GM23338 (cell line): ENCODE results near the gene AMIGO1. TPM values are rescaled to one million over a fixed set of nuclear protein-coding genes. Genes with fewer than 3 reads are reported as not detected.

Source experiments
- ATAC-seq: fragments of 200-7000 bp; cut with Tn5 transposase; 3 replicates; pipeline ENCODE4 v1.9.1; 2020
- DNase-seq: peaks from one replicate; pipeline ENCODE4 v3.0.0-alpha.2; 2015; ENCODE audit warnings: low spot score
- H2AFZ ChIP-seq: fragments of 200-600 bp; sonication (generic); 2 replicates; pipeline ENCODE4 v1.8.0; 2016; ENCODE audit warnings: antibody characterized with exemption, mild to moderate bottlenecking, moderate library complexity
- H3F3A ChIP-seq: fragments of 200-600 bp; sonication (generic); replicated peaks from 2 replicates; pipeline ENCODE4 v1.8.0; 2017; ENCODE audit warnings: antibody characterized with exemption, mixed run types, low read depth
- H3K27ac ChIP-seq: fragments of 200-600 bp; sonication (generic); 2 replicates; pipeline ENCODE4 v1.6.1; 2016; ENCODE audit warnings: low read depth
- H3K27me3 ChIP-seq: fragments of 200-600 bp; sonication (generic); 2 replicates; pipeline ENCODE4 v1.8.0; 2016; ENCODE audit warnings: mild to moderate bottlenecking, mixed run types, moderate library complexity; ENCODE audit not compliant: insufficient read depth
- H3K36me3 ChIP-seq: fragments of 200-600 bp; sonication (generic); 2 replicates; pipeline ENCODE4 v1.8.0; 2016; ENCODE audit warnings: mild to moderate bottlenecking; ENCODE audit not compliant: insufficient read depth
- H3K4me1 ChIP-seq: fragments of 200-600 bp; sonication (generic); 2 replicates; pipeline ENCODE4 v1.8.0; 2016; ENCODE audit warnings: mild to moderate bottlenecking, moderate library complexity; ENCODE audit not compliant: insufficient read depth
- H3K4me2 ChIP-seq: fragments of 200-600 bp; sonication (generic); 2 replicates; pipeline ENCODE4 v1.7.1; 2017; ENCODE audit warnings: mixed run types
- H3K4me3 ChIP-seq: fragments of 200-600 bp; sonication (generic); 2 replicates; pipeline ENCODE4 v1.6.1; 2016; ENCODE audit warnings: mixed run types
- H3K79me2 ChIP-seq: fragments of 200-600 bp; sonication (generic); replicated peaks from 2 replicates; pipeline ENCODE4 v1.8.0; 2017; ENCODE audit warnings: mild to moderate bottlenecking; ENCODE audit not compliant: insufficient read depth
- H3K9me2 ChIP-seq: fragments of 200-600 bp; sonication (generic); 2 replicates; pipeline ENCODE4 v1.8.0; 2017; ENCODE audit not compliant: insufficient read depth
- H4K20me1 ChIP-seq: fragments of 200-600 bp; sonication (generic); replicated peaks from 2 replicates; pipeline ENCODE4 v1.8.0; 2017; ENCODE audit warnings: mild to moderate bottlenecking; ENCODE audit not compliant: insufficient read depth
- H3K27ac Mint-ChIP-seq: 2 replicates; pipeline ENCODE4 v1.8.0; 2020; ENCODE audit warnings: inconsistent platforms, mild to moderate bottlenecking, moderate library complexity, mixed read lengths
- H3K27me3 Mint-ChIP-seq: 3 replicates; pipeline ENCODE4 v1.8.0; 2022; ENCODE audit warnings: low read depth, mild to moderate bottlenecking, moderate library complexity, mixed read lengths, inconsistent platforms; ENCODE audit not compliant: insufficient read depth, poor library complexity
- H3K36me3 Mint-ChIP-seq: 3 replicates; pipeline ENCODE4 v1.8.0; 2021; ENCODE audit warnings: low read depth, mild to moderate bottlenecking, inconsistent platforms, moderate library complexity, mixed read lengths
- H3K4me1 Mint-ChIP-seq: 3 replicates; pipeline ENCODE4 v1.8.0; 2020; ENCODE audit warnings: mild to moderate bottlenecking, inconsistent platforms, mixed read lengths
- H3K4me3 Mint-ChIP-seq: 3 replicates; pipeline ENCODE4 v1.8.0; 2021; ENCODE audit warnings: moderate library complexity, mild to moderate bottlenecking, inconsistent platforms, mixed read lengths
- H3K9me3 Mint-ChIP-seq: 3 replicates; pipeline ENCODE4 v1.8.0; 2020; ENCODE audit warnings: moderate library complexity, mild to moderate bottlenecking, inconsistent platforms, mixed read lengths
- CREB1 ChIP-seq: fragments of 250-450 bp; sonication (Bioruptor Pico); IDR thresholded peaks from 2 replicates; pipeline ENCODE4 v1.5.0; 2020; ENCODE audit warnings: low read depth, mild to moderate bottlenecking, moderate library complexity
- CTCF ChIP-seq, 2 experiments: fragments of 200-600 bp in 1 of 2; sonication (generic) in 1 of 2; conservative IDR thresholded peaks; 2 replicates each; pipeline versions ENCODE4 v1.5.1 to v1.6.1; 2016 to 2017; ENCODE audit warnings: antibody characterized with exemption in 2 of 2, low read depth in 2 of 2, mild to moderate bottlenecking in 2 of 2, moderate library complexity in 1 of 2
- EZH2 ChIP-seq: fragments of 200-600 bp; sonication (generic); IDR thresholded peaks from one replicate; pipeline ENCODE4 v1.8.0; 2017; ENCODE audit warnings: antibody characterized with exemption, mild to moderate bottlenecking, low read depth; ENCODE audit not compliant: unreplicated experiment
- EZH2phosphoT487 ChIP-seq: fragments of 200-600 bp; sonication (generic); IDR thresholded peaks from one replicate; pipeline ENCODE4 v1.8.1; 2018; ENCODE audit warnings: antibody characterized with exemption; ENCODE audit not compliant: unreplicated experiment
- JUNB ChIP-seq: IDR thresholded peaks from one replicate; pipeline ENCODE4 v1.6.1; 2016; ENCODE audit warnings: antibody characterized with exemption; ENCODE audit not compliant: unreplicated experiment
- NANOG ChIP-seq: IDR thresholded peaks from 2 replicates; pipeline ENCODE4 v1.6.1; 2016; ENCODE audit warnings: antibody characterized with exemption, borderline replicate concordance
- POLR2AphosphoS5 ChIP-seq: IDR thresholded peaks from 2 replicates; pipeline ENCODE4 v1.6.1; 2016; ENCODE audit warnings: antibody characterized with exemption, low read depth
- STAT1 ChIP-seq: IDR thresholded peaks from one replicate; pipeline ENCODE4 v1.6.1; 2016; ENCODE audit warnings: antibody characterized with exemption; ENCODE audit not compliant: unreplicated experiment
- ZNF114 ChIP-seq: fragments of 250-450 bp; sonication (Bioruptor Pico); IDR thresholded peaks from 2 replicates; pipeline ENCODE4 v1.5.0; 2020; ENCODE audit warnings: mild to moderate bottlenecking, moderate library complexity
- ZNF331 ChIP-seq: fragments of 250-450 bp; sonication (Bioruptor Pico); IDR thresholded peaks from 2 replicates; pipeline ENCODE4 v1.5.0; 2020; ENCODE audit warnings: low read depth, mild to moderate bottlenecking, moderate library complexity
- polyA plus RNA-seq: library from polyadenylated mRNA; unstranded; fragments of >200 nt; fragmentation: Nextera tagmentation; extraction: Ambion mirVana; gene quantifications from 2 replicates; pipeline ENCODE4 v1.2.1, GENCODE V29; 2016
- total RNA-seq: library from RNA; depleted of rRNA; stranded (reverse); fragments of >200 nt; shearing (Covaris generic); gene quantifications from 2 replicates; pipeline ENCODE4 v1.2.3, GENCODE V29; 2014
- TF ChIP-seq, protein P1 (sequence below): IDR thresholded peaks from one replicate; pipeline ENCODE4 v1.6.1; 2018; ENCODE audit warnings: antibody characterized with exemption; ENCODE audit not compliant: unreplicated experiment
- TF ChIP-seq, protein P2 (sequence below): IDR thresholded peaks from 2 replicates; pipeline ENCODE4 v1.6.1; 2016; ENCODE audit warnings: antibody characterized with exemption

The AMIGO1 gene
- total and polyA plus RNA-seq, 2 experiments from 2014 or later = 0.53 to 3.8 TPM

DNA sequence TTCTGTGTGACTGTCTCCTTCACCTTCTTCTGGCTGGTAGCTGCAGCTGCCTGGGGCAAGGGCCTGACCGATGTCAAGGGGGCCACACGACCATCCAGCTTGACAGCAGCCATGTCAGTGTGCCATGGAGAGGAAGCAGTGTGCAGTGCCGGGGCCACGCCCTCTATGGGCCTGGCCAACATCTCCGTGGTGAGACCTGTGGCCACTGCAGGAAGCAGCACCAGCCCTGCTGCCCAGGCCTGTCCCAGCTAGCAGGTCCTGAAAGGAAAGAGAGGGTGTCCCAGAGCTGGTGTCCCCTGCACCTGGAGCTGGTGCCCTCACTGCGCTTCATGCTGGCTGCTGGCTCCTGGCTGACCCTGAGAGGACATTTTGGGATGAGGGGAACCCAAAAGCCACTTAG is 31.7 kb downstream of the AMIGO1 start (continued):
- TF ChIP-seq, protein P1, sequence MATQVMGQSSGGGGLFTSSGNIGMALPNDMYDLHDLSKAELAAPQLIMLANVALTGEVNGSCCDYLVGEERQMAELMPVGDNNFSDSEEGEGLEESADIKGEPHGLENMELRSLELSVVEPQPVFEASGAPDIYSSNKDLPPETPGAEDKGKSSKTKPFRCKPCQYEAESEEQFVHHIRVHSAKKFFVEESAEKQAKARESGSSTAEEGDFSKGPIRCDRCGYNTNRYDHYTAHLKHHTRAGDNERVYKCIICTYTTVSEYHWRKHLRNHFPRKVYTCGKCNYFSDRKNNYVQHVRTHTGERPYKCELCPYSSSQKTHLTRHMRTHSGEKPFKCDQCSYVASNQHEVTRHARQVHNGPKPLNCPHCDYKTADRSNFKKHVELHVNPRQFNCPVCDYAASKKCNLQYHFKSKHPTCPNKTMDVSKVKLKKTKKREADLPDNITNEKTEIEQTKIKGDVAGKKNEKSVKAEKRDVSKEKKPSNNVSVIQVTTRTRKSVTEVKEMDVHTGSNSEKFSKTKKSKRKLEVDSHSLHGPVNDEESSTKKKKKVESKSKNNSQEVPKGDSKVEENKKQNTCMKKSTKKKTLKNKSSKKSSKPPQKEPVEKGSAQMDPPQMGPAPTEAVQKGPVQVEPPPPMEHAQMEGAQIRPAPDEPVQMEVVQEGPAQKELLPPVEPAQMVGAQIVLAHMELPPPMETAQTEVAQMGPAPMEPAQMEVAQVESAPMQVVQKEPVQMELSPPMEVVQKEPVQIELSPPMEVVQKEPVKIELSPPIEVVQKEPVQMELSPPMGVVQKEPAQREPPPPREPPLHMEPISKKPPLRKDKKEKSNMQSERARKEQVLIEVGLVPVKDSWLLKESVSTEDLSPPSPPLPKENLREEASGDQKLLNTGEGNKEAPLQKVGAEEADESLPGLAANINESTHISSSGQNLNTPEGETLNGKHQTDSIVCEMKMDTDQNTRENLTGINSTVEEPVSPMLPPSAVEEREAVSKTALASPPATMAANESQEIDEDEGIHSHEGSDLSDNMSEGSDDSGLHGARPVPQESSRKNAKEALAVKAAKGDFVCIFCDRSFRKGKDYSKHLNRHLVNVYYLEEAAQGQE = no peak
- no peak for TF ChIP-seq CTCF (conservative IDR thresholded peaks at IDR 0.05; ENCODE audit: low read depth in 2 of 2)
- no peak for TF ChIP-seq NANOG
- TF ChIP-seq ZNF114 (CRISPR knock-in tag) = no peak
- TF ChIP-seq, protein P2, sequence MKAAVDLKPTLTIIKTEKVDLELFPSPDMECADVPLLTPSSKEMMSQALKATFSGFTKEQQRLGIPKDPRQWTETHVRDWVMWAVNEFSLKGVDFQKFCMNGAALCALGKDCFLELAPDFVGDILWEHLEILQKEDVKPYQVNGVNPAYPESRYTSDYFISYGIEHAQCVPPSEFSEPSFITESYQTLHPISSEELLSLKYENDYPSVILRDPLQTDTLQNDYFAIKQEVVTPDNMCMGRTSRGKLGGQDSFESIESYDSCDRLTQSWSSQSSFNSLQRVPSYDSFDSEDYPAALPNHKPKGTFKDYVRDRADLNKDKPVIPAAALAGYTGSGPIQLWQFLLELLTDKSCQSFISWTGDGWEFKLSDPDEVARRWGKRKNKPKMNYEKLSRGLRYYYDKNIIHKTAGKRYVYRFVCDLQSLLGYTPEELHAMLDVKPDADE = no peak

- Mint-ChIP-seq H3K9me3 (no peaks in the 10 kb centered on the region; the same call in 2 of the 3 replicates), H3K4me1 (peaks cover 10% of the 10 kb centered on the region), H3K27ac (no peak overlapping the region), H3K27me3 (peaks cover 6% of the 10 kb centered on the region), H3K4me3 (no peak overlapping the region), H3K36me3 (no peaks in the 10 kb centered on the region; the same call in 2 of the 3 replicates)
- no peaks in the 10 kb centered on the region; the same call in 1 of the 2 replicates for H3K4me1 ChIP-seq
- no peak overlapping the region for H3K4me2 ChIP-seq
- H3K27ac ChIP-seq = no peak overlapping the region
- no peak for DNase-seq
- no peak overlapping the region for H3K4me3 ChIP-seq
- H2AFZ ChIP-seq = no peak overlapping the region
- no peaks in the 10 kb centered on the region for H3F3A ChIP-seq
- ATAC-seq = no peak
- no peaks in the 10 kb centered on the region for H4K20me1 ChIP-seq
- peaks cover 2% of the 10 kb centered on the region; the same call in 1 of the 2 replicates for H3K27me3 ChIP-seq
- H3K79me2 ChIP-seq = no peaks in the 10 kb centered on the region
- no peaks in the 10 kb centered on the region for H3K9me2 ChIP-seq
- no peaks in the 10 kb centered on the region for H3K36me3 ChIP-seq
- TF ChIP-seq, protein P1 = no peak
- TF ChIP-seq, protein P2 = no peak
- TF ChIP-seq CTCF (conservative IDR thresholded peaks at IDR 0.05; ENCODE audit: low read depth in 2 of 2) (no peak), ZNF114 (CRISPR knock-in tag) (no peak), STAT1 (no peak), JUNB (no peak), ZNF331 (CRISPR knock-in tag) (no peak), EZH2phosphoT487 (no peak), EZH2 (no peak), NANOG (no peak), POLR2AphosphoS5 (no peak), CREB1 (CRISPR knock-in tag) (no peak)
Observed at GRCh38 chr1:109476825-109477224, 32.7 kb downstream of the AMIGO1 start.
